Retinal pigment epithelial cell (primary cell): ENCODE measurements around the gene TSKU.

ENCODE experiments used
- DNase-seq: peaks from one replicate; pipeline ENCODE4 v3.0.0-alpha.2; 2010; ENCODE audit warnings: low read depth
- H3K4me3 ChIP-seq: 2 replicates; pipeline ENCODE4 v1.5.1; 2011; ENCODE audit warnings: mild to moderate bottlenecking, low read length, control low read depth, moderate library complexity
- CTCF ChIP-seq: conservative IDR thresholded peaks from 2 replicates; pipeline ENCODE4 v1.5.1; 2011; ENCODE audit warnings: low read depth, low read length, control low read depth, inconsistent platforms

The TSKU gene

GRCh38 chr11:76752321-76753143, 30.6 kb upstream of the TSKU start:
- TF ChIP-seq CTCF: no peak
- no peak for DNase-seq
- H3K4me3 ChIP-seq: no peak overlapping the region

- H3K4me3 ChIP-seq: no peak overlapping the region
- TF ChIP-seq CTCF: no peak
- no peak for DNase-seq
Measured at GRCh38 chr11:76753449-76753848, 29.7 kb upstream of the TSKU start.

GRCh38 chr11:76753950-76754349, 29.2 kb upstream of the TSKU start:
- TF ChIP-seq CTCF: no peak
- no peak overlapping the region for H3K4me3 ChIP-seq
- DNase-seq: no peak

- H3K4me3 ChIP-seq: no peak overlapping the region
- TF ChIP-seq CTCF: no peak
- no peak for DNase-seq
Measured at GRCh38 chr11:76756341-76756741, 26.8 kb upstream of the TSKU start.

GRCh38 chr11:76758311-76758710, 24.8 kb upstream of the TSKU start:
- TF ChIP-seq CTCF: no peak
- no peak for DNase-seq
- H3K4me3 ChIP-seq: no peak overlapping the region

GRCh38 chr11:76759092-76759491, 24.1 kb upstream of the TSKU start:
- H3K4me3 ChIP-seq: no peak overlapping the region
- TF ChIP-seq CTCF: no peak
- no peak for DNase-seq

- no peak for TF ChIP-seq CTCF
- no peak for DNase-seq
Measured at GRCh38 chr11:76759517-76759916, 23.6 kb upstream of the TSKU start.

More at GRCh38 chr11:76759517-76759916, 23.6 kb upstream of the TSKU start:
- H3K4me3 ChIP-seq: no peak overlapping the region
